Left ventricle myocardium inferior (tissue), 1 donor: Measurements from ENCODE around the gene ARGLU1. TPM values are rescaled to one million over a fixed set of nuclear protein-coding genes. Genes with fewer than 3 reads are reported as not detected.

Experiments used
- DNase-seq: peaks from one replicate; pipeline ENCODE4 v3.0.0-alpha.2; 2020
- H3K27ac ChIP-seq: fragments of 200-600 bp; replicated peaks from 2 replicates; pipeline ENCODE4 v1.8.0; 2021
- H3K27me3 ChIP-seq: fragments of 200-600 bp; 2 replicates; pipeline ENCODE4 v1.8.0; 2021; ENCODE audit warnings: low read depth
- H3K36me3 ChIP-seq: fragments of 200-600 bp; 2 replicates; pipeline ENCODE4 v1.8.0; 2021
- H3K4me1 ChIP-seq: fragments of 200-600 bp; 2 replicates; pipeline ENCODE4 v1.8.0; 2021
- H3K4me3 ChIP-seq: fragments of 200-600 bp; 2 replicates; pipeline ENCODE4 v1.8.0; 2021; ENCODE audit warnings: mild to moderate bottlenecking, moderate library complexity
- H3K9me3 ChIP-seq: fragments of 200-600 bp; replicated peaks from 2 replicates; pipeline ENCODE4 v1.8.0; 2021
- CTCF ChIP-seq: fragments of 200-600 bp; IDR thresholded peaks from 2 replicates; pipeline ENCODE4 v1.8.0; 2021; ENCODE audit warnings: antibody characterized with exemption, mild to moderate bottlenecking, borderline replicate concordance
- intact Hi-C: fragments of 100-400 bp; cut with micrococcal nuclease; formaldehyde crosslinking; loops from one replicate; pipeline ENCODE4 v1.11.0; 2022
- total RNA-seq: library from RNA; stranded (reverse); fragmentation: NEBNext Ultra II Directional; extraction: Animal tissue kit (Norgen Biotek cat#: 25700); gene quantifications from one replicate; pipeline ENCODE4 v1.2.1, GENCODE V29; 2021
- donor health status: DM: no; HTN: yes; CAD: no; lungs with severe emphysema.

The ARGLU1 gene
- total RNA-seq, 1 donor from 2014 or later: 29.0 TPM

GRCh38 chr13:106530980-106531481, 36.9 kb downstream of the ARGLU1 start:
- Histone ChIP-seq H3K9me3 (no peaks in the 10 kb centered on the region), H3K4me1 (peaks cover 60% of the 10 kb centered on the region), H3K27ac (peak overlapping the region; percentile 33), H3K4me3 (peak overlapping the region; percentile 77), H3K36me3 (no peaks in the 10 kb centered on the region), H3K27me3 (no peaks in the 10 kb centered on the region)
- DNase-seq: no peak
- intact Hi-C loops: no loop called here
- TF ChIP-seq CTCF: no peak

- DNase-seq: no peak
- peak overlapping the region; percentile 33 for H3K27ac ChIP-seq
Measured at GRCh38 chr13:106530171-106530851, 37.6 kb downstream of the ARGLU1 start.

GRCh38 chr13:106529415-106530170, 38.3 kb downstream of the ARGLU1 start:
- H3K36me3 ChIP-seq: no peaks in the 10 kb centered on the region
- peak overlapping the region; percentile 77 for H3K4me3 ChIP-seq
- intact Hi-C loops: loop anchor here (10.0 kb wide), 1 partner anchor 445 kb away; no protein-coding TSS in a partner anchor
- H3K27me3 ChIP-seq: no peaks in the 10 kb centered on the region
- no peak for TF ChIP-seq CTCF
- H3K4me1 ChIP-seq: peaks cover 62% of the 10 kb centered on the region
- no peak for DNase-seq
- H3K27ac ChIP-seq: no peak overlapping the region
- H3K9me3 ChIP-seq: no peaks in the 10 kb centered on the region

More at GRCh38 chr13:106530171-106530851, 37.6 kb downstream of the ARGLU1 start:
- Histone ChIP-seq H3K9me3 (no peaks in the 10 kb centered on the region), H3K4me3 (peak overlapping the region; percentile 77), H3K27me3 (no peaks in the 10 kb centered on the region), H3K4me1 (peaks cover 63% of the 10 kb centered on the region), H3K36me3 (no peaks in the 10 kb centered on the region)
- intact Hi-C loops: no loop called here
- no peak for TF ChIP-seq CTCF

- peak overlapping the region; percentile 77 for H3K4me3 ChIP-seq
- intact Hi-C loops: loop anchor here (10.0 kb wide), 1 partner anchor 444 kb away; no protein-coding TSS in a partner anchor
- no peak overlapping the region for H3K27ac ChIP-seq
- no peaks in the 10 kb centered on the region for H3K27me3 ChIP-seq
- no peaks in the 10 kb centered on the region for H3K9me3 ChIP-seq
- peaks cover 55% of the 10 kb centered on the region for H3K4me1 ChIP-seq
- DNase-seq: no peak
- no peak for TF ChIP-seq CTCF
- H3K36me3 ChIP-seq: no peaks in the 10 kb centered on the region
Measured at GRCh38 chr13:106528718-106529414, 39.1 kb downstream of the ARGLU1 start.

- TF ChIP-seq CTCF: no peak
- no peak overlapping the region for H3K27ac ChIP-seq
- H3K9me3 ChIP-seq: no peaks in the 10 kb centered on the region
- intact Hi-C loops: loop anchor here (10.0 kb wide), 1 partner anchor 443 kb away; no protein-coding TSS in a partner anchor
- no peaks in the 10 kb centered on the region for H3K36me3 ChIP-seq
- no peak overlapping the region for H3K4me3 ChIP-seq
- H3K27me3 ChIP-seq: no peaks in the 10 kb centered on the region
- no peak for DNase-seq
- H3K4me1 ChIP-seq: peaks cover 55% of the 10 kb centered on the region
Measured at GRCh38 chr13:106527826-106528225, 40.1 kb downstream of the ARGLU1 start.
